ENCODE data around the gene HOXA4. TPM values are rescaled to one million over a fixed set of nuclear protein-coding genes. Genes with fewer than 3 reads are reported as not detected.

Gene HOXA4
- total and polyA plus RNA-seq, 2 of the 8 experiments (the other 6 are each of a cell fraction or from before 2014, with no cell fraction given) = not detected

- TF ChIP-seq SIX5 (IDR thresholded peaks at IDR 0.05; ENCODE audit: low read depth, low read length) (no peak), TAF1 (IDR thresholded peaks at IDR 0.05; ENCODE audit: low read depth, low read length) (no peak), CTCF (IDR thresholded peaks at IDR 0.05; ENCODE audit: control extremely low read depth in 1 of 3, insufficient read depth in 1 of 3, low read depth in 1 of 3, low read length in 3 of 3) (no peak), MAX (IDR thresholded peaks at IDR 0.05) (peak; percentile 42; the same call in 1 of the 2 replicates), GTF2F1 (IDR thresholded peaks at IDR 0.05; ENCODE audit: borderline replicate concordance, low read depth, low read length) (no peak), CHD7 (IDR thresholded peaks at IDR 0.05; ENCODE audit: insufficient replicate concordance, low read length) (no peak), CBX8 (IDR thresholded peaks at IDR 0.05; ENCODE audit: borderline replicate concordance, low read depth, low read length) (0 out of 2 replicates have a peak, but pooled peaks have one; percentile 32)
Measured at GRCh38 chr7:27108390-27109127, 22.0 kb downstream of the HOXA4 start (continued).
